Thyroid gland (tissue), 4 donors: Measurements from ENCODE around the gene ARMC7.

Source experiments
- POLR2A ChIP-seq, 2 donors: fragments of 450-650 bp; IDR thresholded peaks; one replicate each; pipeline ENCODE4 v1.6.1; 2017; ENCODE audit warnings: antibody characterized with exemption in 2 of 2, mild to moderate bottlenecking in 2 of 2, moderate library complexity in 1 of 2
- TF ChIP-seq, protein P1 (sequence below), 6 experiments: fragments of 200-600 bp in 3 of 6; fragments of 450-650 bp in 3 of 6; sonication (generic) in 3 of 6; IDR thresholded peaks; one replicate each; pipeline ENCODE4 v1.5.1; 2016 to 2019; ENCODE audit warnings: antibody characterized with exemption in 6 of 6, mild to moderate bottlenecking in 2 of 6, inconsistent platforms in 1 of 6, moderate library complexity in 1 of 6

DNA sequence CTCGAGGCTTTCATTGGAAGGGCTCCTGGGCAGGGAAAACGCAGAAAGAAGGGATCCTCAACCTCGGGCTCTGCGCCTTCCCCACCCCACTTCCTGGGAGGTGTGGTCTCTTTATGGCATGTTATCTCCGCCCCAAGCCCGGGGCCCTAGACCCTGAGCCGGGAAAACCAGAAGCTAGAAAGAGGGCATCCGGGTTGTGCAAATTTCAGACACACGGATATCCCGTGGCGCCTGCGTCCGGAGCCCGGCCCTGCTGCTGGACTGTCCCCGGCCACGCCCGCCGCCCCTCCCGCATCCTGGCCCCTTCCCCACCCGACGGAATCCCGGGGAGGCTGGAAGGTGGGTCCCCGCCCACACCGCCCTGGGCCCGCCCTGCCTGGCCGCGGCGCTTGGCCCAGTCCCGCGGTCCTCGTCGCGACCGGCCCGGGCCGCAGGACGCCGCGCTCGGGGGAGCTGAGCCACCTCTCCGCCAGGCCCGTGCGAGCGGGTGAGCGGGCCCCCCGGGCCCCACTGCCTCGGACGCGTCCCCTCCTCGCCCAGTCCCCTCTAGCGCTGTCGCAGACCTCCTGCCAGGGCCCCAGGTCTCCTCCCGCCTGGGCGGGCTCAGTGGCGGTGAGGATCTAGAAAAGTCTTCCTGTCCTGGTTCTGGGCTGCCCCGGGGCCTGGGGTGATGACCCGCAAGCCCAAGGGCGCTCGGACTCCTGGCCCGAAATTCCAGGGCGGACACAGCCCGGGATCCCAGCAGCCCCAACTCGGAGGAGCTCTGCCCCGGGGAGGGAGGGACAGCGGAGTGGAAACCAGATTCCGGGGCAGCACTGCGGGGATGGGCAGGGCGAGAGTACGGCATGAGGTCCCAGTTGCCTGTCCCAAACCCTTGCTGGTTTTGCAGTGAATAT is 22.0 kb upstream of the ARMC7 start, which contains the start of gene SLC16A5:
- TF ChIP-seq, protein P1, sequence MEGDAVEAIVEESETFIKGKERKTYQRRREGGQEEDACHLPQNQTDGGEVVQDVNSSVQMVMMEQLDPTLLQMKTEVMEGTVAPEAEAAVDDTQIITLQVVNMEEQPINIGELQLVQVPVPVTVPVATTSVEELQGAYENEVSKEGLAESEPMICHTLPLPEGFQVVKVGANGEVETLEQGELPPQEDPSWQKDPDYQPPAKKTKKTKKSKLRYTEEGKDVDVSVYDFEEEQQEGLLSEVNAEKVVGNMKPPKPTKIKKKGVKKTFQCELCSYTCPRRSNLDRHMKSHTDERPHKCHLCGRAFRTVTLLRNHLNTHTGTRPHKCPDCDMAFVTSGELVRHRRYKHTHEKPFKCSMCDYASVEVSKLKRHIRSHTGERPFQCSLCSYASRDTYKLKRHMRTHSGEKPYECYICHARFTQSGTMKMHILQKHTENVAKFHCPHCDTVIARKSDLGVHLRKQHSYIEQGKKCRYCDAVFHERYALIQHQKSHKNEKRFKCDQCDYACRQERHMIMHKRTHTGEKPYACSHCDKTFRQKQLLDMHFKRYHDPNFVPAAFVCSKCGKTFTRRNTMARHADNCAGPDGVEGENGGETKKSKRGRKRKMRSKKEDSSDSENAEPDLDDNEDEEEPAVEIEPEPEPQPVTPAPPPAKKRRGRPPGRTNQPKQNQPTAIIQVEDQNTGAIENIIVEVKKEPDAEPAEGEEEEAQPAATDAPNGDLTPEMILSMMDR (IDR thresholded peaks at IDR 0.05), result no peak
- TF ChIP-seq POLR2A (IDR thresholded peaks at IDR 0.05), result peak; percentile 50 to 84
